Measurements from ENCODE around the gene C14orf119. TPM values are rescaled to one million over a fixed set of nuclear protein-coding genes. Genes with fewer than 3 reads are reported as not detected.

C14orf119 gene
- total and polyA plus RNA-seq, 9 of the 15 experiments (the other 6 are each of a cell fraction or from before 2014, with no cell fraction given), result 36.7 to 251 (median 51.8) TPM

GRCh38 chr14:23071244-23071920 is 23.9 kb upstream of the C14orf119 start (continued):
- TF ChIP-seq MNT (conservative IDR thresholded peaks at IDR 0.05) (0 out of 4 replicates have a peak, but pooled peaks of 1 of the 2 experiments have one; percentile 46), CSDE1 (IDR thresholded peaks at IDR 0.05) (no peak), GABPB1 (CRISPR knock-in tag; IDR thresholded peaks at IDR 0.05) (0 out of 2 replicates have a peak, but pooled peaks have one; percentile 16), PHF20 (IDR thresholded peaks at IDR 0.05; ENCODE audit: partially characterized antibody) (peak; percentile 51), ZNF184 (CRISPR knock-in tag; IDR thresholded peaks at IDR 0.05) (no peak), CHD1 (IDR thresholded peaks at IDR 0.05; ENCODE audit: low read length) (no peak), PTBP1 (IDR thresholded peaks at IDR 0.05; ENCODE audit: low read depth, low read length) (no peak), BHLHE40 (IDR thresholded peaks at IDR 0.05; ENCODE audit: low read length) (no peak), FIP1L1 (IDR thresholded peaks at IDR 0.05; ENCODE audit: low read depth, low read length, poor library complexity, severe bottlenecking) (no peak), BACH1 (tag; IDR thresholded peaks at IDR 0.05) (no peak), ID3 (CRISPR knock-in tag; IDR thresholded peaks at IDR 0.05) (no peak), ID3 (tag; IDR thresholded peaks at IDR 0.05) (no peak), SMARCE1 (IDR thresholded peaks at IDR 0.05) (no peak), ZNF609 (CRISPR knock-in tag; IDR thresholded peaks at IDR 0.05; ENCODE audit: borderline replicate concordance) (no peak), NR2C1 (IDR thresholded peaks at IDR 0.05) (no peak), NR2C1 (tag; IDR thresholded peaks at IDR 0.05) (no peak), EP400 (IDR thresholded peaks at IDR 0.05) (peak; percentile 59; the same call in 1 of the 2 replicates), ZNF133 (CRISPR knock-in tag; IDR thresholded peaks at IDR 0.05) (no peak), NFXL1 (CRISPR knock-in tag; IDR thresholded peaks at IDR 0.05) (no peak), MCM3 (IDR thresholded peaks at IDR 0.05) (no peak), DDX20 (tag; IDR thresholded peaks at IDR 0.05; ENCODE audit: low read depth) (no peak)

Measured in K562 (cell line).